Measurements from ENCODE around the gene GNAI3. TPM values are rescaled to one million over a fixed set of nuclear protein-coding genes. Genes with fewer than 3 reads are reported as not detected.

GNAI3 gene
- total and polyA plus RNA-seq, 2 of the 13 experiments (the other 11 are each of a cell fraction or from before 2014, with no cell fraction given): 4.3 to 9.0 TPM

DNA sequence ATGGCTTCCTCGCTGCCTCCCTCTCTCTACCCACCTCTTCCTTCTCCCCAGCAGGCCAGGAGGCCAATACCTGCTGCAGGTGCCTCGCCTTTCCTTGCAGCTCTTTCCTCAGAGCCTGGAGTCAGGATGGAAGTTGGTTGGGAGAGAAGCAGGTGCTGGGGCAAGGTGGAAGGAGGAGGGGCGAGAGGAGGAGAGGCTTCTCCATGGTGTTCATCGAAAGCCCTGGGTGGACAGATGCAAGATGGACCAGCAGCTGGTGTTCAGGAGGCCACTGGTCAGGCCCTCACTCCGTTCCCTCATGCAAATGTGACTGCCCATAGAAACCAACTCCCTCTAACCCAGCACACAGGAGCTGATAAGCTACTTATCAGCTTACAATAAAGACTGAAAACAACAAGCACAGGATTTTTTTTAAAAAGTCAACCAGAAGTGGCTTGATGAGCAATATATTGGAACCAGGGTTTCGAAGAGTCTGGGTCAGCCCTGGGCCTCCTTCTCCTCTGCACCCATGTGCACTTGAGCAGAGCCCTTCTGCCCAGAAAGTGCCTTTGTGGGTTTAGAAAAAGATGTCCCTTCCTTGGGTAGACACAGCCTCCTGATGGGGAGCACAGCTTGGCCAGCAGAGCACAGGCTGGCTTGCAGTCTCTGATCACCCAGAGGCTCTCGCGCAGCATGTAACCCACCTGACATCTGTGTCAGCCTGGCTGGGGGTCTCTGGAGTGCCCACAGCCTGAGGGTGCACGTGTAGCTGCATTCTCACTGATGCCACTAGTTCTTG, 90.8 kb downstream of the GNAI3 start (continued):
- TF ChIP-seq, protein P1, sequence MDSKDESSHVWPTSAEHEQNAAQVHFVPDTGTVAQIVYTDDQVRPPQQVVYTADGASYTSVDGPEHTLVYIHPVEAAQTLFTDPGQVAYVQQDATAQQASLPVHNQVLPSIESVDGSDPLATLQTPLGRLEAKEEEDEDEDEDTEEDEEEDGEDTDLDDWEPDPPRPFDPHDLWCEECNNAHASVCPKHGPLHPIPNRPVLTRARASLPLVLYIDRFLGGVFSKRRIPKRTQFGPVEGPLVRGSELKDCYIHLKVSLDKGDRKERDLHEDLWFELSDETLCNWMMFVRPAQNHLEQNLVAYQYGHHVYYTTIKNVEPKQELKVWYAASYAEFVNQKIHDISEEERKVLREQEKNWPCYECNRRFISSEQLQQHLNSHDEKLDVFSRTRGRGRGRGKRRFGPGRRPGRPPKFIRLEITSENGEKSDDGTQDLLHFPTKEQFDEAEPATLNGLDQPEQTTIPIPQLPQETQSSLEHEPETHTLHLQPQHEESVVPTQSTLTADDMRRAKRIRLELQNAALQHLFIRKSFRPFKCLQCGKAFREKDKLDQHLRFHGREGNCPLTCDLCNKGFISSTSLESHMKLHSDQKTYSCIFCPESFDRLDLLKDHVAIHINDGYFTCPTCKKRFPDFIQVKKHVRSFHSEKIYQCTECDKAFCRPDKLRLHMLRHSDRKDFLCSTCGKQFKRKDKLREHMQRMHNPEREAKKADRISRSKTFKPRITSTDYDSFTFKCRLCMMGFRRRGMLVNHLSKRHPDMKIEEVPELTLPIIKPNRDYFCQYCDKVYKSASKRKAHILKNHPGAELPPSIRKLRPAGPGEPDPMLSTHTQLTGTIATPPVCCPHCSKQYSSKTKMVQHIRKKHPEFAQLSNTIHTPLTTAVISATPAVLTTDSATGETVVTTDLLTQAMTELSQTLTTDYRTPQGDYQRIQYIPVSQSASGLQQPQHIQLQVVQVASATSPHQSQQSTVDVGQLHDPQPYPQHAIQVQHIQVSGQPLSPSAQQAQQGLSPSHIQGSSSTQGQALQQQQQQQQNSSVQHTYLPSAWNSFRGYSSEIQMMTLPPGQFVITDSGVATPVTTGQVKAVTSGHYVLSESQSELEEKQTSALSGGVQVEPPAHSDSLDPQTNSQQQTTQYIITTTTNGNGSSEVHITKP (CRISPR knock-in tag; IDR thresholded peaks at IDR 0.05; ENCODE audit: low read depth): no peak
- TF ChIP-seq ZNF30 (CRISPR knock-in tag; IDR thresholded peaks at IDR 0.05) (no peak), YEATS4 (CRISPR knock-in tag; IDR thresholded peaks at IDR 0.05; ENCODE audit: borderline replicate concordance) (no peak), ZIK1 (CRISPR knock-in tag; IDR thresholded peaks at IDR 0.05; ENCODE audit: borderline replicate concordance, low read depth) (no peak), ZNF367 (CRISPR knock-in tag; IDR thresholded peaks at IDR 0.05; ENCODE audit: borderline replicate concordance) (no peak), MEIS2 (CRISPR knock-in tag; IDR thresholded peaks at IDR 0.05) (no peak), ZNF546 (CRISPR knock-in tag; conservative IDR thresholded peaks at IDR 0.05) (no peak)
- TF ChIP-seq, protein P2, sequence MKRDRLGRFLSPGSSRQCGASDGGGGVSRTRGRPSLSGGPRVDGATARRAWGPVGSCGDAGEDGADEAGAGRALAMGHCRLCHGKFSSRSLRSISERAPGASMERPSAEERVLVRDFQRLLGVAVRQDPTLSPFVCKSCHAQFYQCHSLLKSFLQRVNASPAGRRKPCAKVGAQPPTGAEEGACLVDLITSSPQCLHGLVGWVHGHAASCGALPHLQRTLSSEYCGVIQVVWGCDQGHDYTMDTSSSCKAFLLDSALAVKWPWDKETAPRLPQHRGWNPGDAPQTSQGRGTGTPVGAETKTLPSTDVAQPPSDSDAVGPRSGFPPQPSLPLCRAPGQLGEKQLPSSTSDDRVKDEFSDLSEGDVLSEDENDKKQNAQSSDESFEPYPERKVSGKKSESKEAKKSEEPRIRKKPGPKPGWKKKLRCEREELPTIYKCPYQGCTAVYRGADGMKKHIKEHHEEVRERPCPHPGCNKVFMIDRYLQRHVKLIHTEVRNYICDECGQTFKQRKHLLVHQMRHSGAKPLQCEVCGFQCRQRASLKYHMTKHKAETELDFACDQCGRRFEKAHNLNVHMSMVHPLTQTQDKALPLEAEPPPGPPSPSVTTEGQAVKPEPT (CRISPR knock-in tag; IDR thresholded peaks at IDR 0.05; ENCODE audit: low read depth): no peak
- TF ChIP-seq, protein P3, sequence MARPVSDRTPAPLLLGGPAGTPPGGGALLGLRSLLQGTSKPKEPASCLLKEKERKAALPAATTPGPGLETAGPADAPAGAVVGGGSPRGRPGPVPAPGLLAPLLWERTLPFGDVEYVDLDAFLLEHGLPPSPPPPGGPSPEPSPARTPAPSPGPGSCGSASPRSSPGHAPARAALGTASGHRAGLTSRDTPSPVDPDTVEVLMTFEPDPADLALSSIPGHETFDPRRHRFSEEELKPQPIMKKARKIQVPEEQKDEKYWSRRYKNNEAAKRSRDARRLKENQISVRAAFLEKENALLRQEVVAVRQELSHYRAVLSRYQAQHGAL (CRISPR knock-in tag; IDR thresholded peaks at IDR 0.05; ENCODE audit: not compliant biosample characterization): no peak
